Trophoblast cell (in vitro differentiated cells and primary cell): Measurements from ENCODE around the gene USP16.
A peak's percentile ranks its signal among the peaks of the same experiment; 100 is the strongest.
"Not testable (repeated sequence)": the region's sequence is repeated elsewhere in the genome, so short reads cannot be mapped to it uniquely, and the experiment has no call there.

Source experiments
- DNase-seq, 2 donors: peaks; one replicate each; pipeline ENCODE4 v3.0.0-alpha.2; 2016
- H2AFZ ChIP-seq: 2 replicates; pipeline ENCODE4 v1.6.1; 2013; ENCODE audit warnings: low read length, moderate library complexity, mild to moderate bottlenecking; ENCODE audit not compliant: insufficient read depth, poor library complexity
- H2AK5ac ChIP-seq: 2 replicates; pipeline ENCODE4 v1.6.1; 2013; ENCODE audit warnings: mild to moderate bottlenecking, low read length
- H2BK120ac ChIP-seq: 2 replicates; pipeline ENCODE4 v1.6.1; 2013; ENCODE audit warnings: low read length, mild to moderate bottlenecking, moderate library complexity; ENCODE audit not compliant: insufficient read depth, poor library complexity
- H2BK12ac ChIP-seq: 2 replicates; pipeline ENCODE4 v1.6.1; 2013; ENCODE audit warnings: mild to moderate bottlenecking, low read length, moderate library complexity
- H2BK5ac ChIP-seq: 2 replicates; pipeline ENCODE4 v1.6.1; 2013; ENCODE audit warnings: low read length, low read depth, moderate library complexity, mild to moderate bottlenecking; ENCODE audit not compliant: poor library complexity
- H3K14ac ChIP-seq: 2 replicates; pipeline ENCODE4 v1.6.1; 2013; ENCODE audit warnings: mild to moderate bottlenecking, low read length
- H3K18ac ChIP-seq: 2 replicates; pipeline ENCODE4 v1.6.1; 2013; ENCODE audit warnings: mild to moderate bottlenecking, low read length
- H3K23ac ChIP-seq: 2 replicates; pipeline ENCODE4 v1.6.1; 2013; ENCODE audit warnings: low read length
- H3K27ac ChIP-seq: 2 replicates; pipeline ENCODE4 v1.5.1; 2013; ENCODE audit warnings: low read depth, mild to moderate bottlenecking, inconsistent platforms, low read length, moderate library complexity
- H3K27me3 ChIP-seq: 2 replicates; pipeline ENCODE4 v1.6.1; 2013; ENCODE audit warnings: inconsistent platforms, mild to moderate bottlenecking, low read length, moderate library complexity; ENCODE audit not compliant: insufficient read depth
- H3K36me3 ChIP-seq, 2 experiments: 1 replicate in 1 of 2; 2 replicates in 1 of 2; pipeline ENCODE4 v1.6.1; 2013; ENCODE audit warnings: low read length in 2 of 2, mild to moderate bottlenecking in 2 of 2, moderate library complexity in 1 of 2; ENCODE audit not compliant: insufficient read depth in 2 of 2, control insufficient read depth in 1 of 2
- H3K4ac ChIP-seq: 2 replicates; pipeline ENCODE4 v1.6.1; 2013; ENCODE audit warnings: low read depth, mild to moderate bottlenecking, low read length, moderate library complexity
- H3K4me1 ChIP-seq, 2 experiments: 1 replicate in 1 of 2; 2 replicates in 1 of 2; pipeline ENCODE4 v1.6.1; 2013; ENCODE audit warnings: low read length in 2 of 2, mild to moderate bottlenecking in 2 of 2, moderate library complexity in 1 of 2; ENCODE audit not compliant: insufficient read depth in 2 of 2, control insufficient read depth in 1 of 2
- H3K4me2 ChIP-seq: 2 replicates; pipeline ENCODE4 v1.6.1; 2013; ENCODE audit warnings: inconsistent platforms, mild to moderate bottlenecking, low read length, moderate library complexity
- H3K4me3 ChIP-seq: 2 replicates; pipeline ENCODE4 v1.5.1; 2013; ENCODE audit warnings: mild to moderate bottlenecking, low read depth, low read length, inconsistent platforms
- H3K79me1 ChIP-seq: one replicate; pipeline ENCODE4 v1.6.1; 2013; ENCODE audit warnings: low read length
- H3K79me2 ChIP-seq: 2 replicates; pipeline ENCODE4 v1.6.1; 2013; ENCODE audit warnings: low read length, mild to moderate bottlenecking; ENCODE audit not compliant: control insufficient read depth, insufficient read depth, poor library complexity
- H3K9ac ChIP-seq: 2 replicates; pipeline ENCODE4 v1.6.1; 2013; ENCODE audit warnings: mild to moderate bottlenecking, low read length
- H3K9me3 ChIP-seq: 2 replicates; pipeline ENCODE4 v1.6.1; 2013; ENCODE audit warnings: low read depth, mild to moderate bottlenecking, control low read depth, inconsistent platforms, low read length; ENCODE audit not compliant: insufficient read depth
- H4K12ac ChIP-seq: 2 replicates; pipeline ENCODE4 v1.6.1; 2013; ENCODE audit warnings: low read depth, mild to moderate bottlenecking, low read length, moderate library complexity
- H4K8ac ChIP-seq: 2 replicates; pipeline ENCODE4 v1.6.1; 2013; ENCODE audit warnings: low read depth, mild to moderate bottlenecking, low read length, moderate library complexity
- H4K91ac ChIP-seq: one replicate; pipeline ENCODE4 v1.6.1; 2013; ENCODE audit warnings: low read depth, mild to moderate bottlenecking, low read length, moderate library complexity
- WGBS: extraction: QIAGEN DNeasy Blood & Tissue Kit; methylation state at CpG from one replicate; pipeline ENCODE4 v1.1.7; 2013; ENCODE audit warnings: missing lambda C conversion rate; ENCODE audit not compliant: insufficient read length, insufficient coverage; ENCODE audit errors: extremely low coverage; 5-methylcytosine and 5-hydroxymethylcytosine counted together

USP16 gene

GRCh38 chr21:29076731-29077640 lies 52.5 kb downstream of the USP16 start:
- H3K9ac ChIP-seq, H3K79me1 ChIP-seq, H2BK120ac ChIP-seq, H3K36me3 ChIP-seq, H3K4ac ChIP-seq, H3K27me3 ChIP-seq, H3K18ac ChIP-seq, H3K9me3 ChIP-seq, H3K4me1 ChIP-seq, H4K8ac ChIP-seq, H2AFZ ChIP-seq, H3K27ac ChIP-seq, H3K23ac ChIP-seq, H4K91ac ChIP-seq, H3K14ac ChIP-seq, H3K4me3 ChIP-seq, H2AK5ac ChIP-seq, H3K79me2 ChIP-seq, H2BK12ac ChIP-seq, DNase-seq, H2BK5ac ChIP-seq, H3K4me2 ChIP-seq, H4K12ac ChIP-seq: not testable (repeated sequence)
- WGBS = no CpG with 5 or more reads among the region's 50 CpGs

- no peak overlapping the region for H3K14ac ChIP-seq
- no peak overlapping the region for H2BK5ac ChIP-seq
- H3K23ac ChIP-seq = no peak overlapping the region
- no CpG with 5 or more reads among the region's 6 CpGs for WGBS
- H3K27ac ChIP-seq = no peak overlapping the region
- peak in 1 of 2 donors; percentile 17 for DNase-seq
- peaks cover 7% of the 10 kb centered on the region for H3K79me2 ChIP-seq
- no peaks in the 10 kb centered on the region for H3K27me3 ChIP-seq
- no peak overlapping the region for H2BK12ac ChIP-seq
- H2BK120ac ChIP-seq = no peak overlapping the region
- H3K9ac ChIP-seq = no peak overlapping the region
- H3K4ac ChIP-seq = no peak overlapping the region
- H3K4me3 ChIP-seq = no peak overlapping the region
- no peak overlapping the region for H4K12ac ChIP-seq
- H3K36me3 ChIP-seq = no peaks in the 10 kb centered on the region
- no peak overlapping the region for H2AK5ac ChIP-seq
- no peak overlapping the region for H3K18ac ChIP-seq
- H4K8ac ChIP-seq = no peak overlapping the region
- no peak overlapping the region for H3K4me2 ChIP-seq
- H3K79me1 ChIP-seq = peaks cover 8% of the 10 kb centered on the region
- no peak overlapping the region for H2AFZ ChIP-seq
- no peaks in the 10 kb centered on the region for H3K4me1 ChIP-seq
- no peaks in the 10 kb centered on the region for H3K9me3 ChIP-seq
- H4K91ac ChIP-seq = no peak overlapping the region
Measured at GRCh38 chr21:29077651-29078090, 53.2 kb downstream of the USP16 start.

- Histone ChIP-seq H3K4ac (no peak overlapping the region), H2BK12ac (no peak overlapping the region), H4K8ac (no peak overlapping the region), H3K4me1 (no peaks in the 10 kb centered on the region), H3K9ac (no peak overlapping the region), H3K27ac (no peak overlapping the region), H3K23ac (no peak overlapping the region), H3K27me3 (no peaks in the 10 kb centered on the region), H3K79me2 (no peaks in the 10 kb centered on the region), H4K91ac (no peak overlapping the region), H2AK5ac (no peak overlapping the region), H3K79me1 (no peaks in the 10 kb centered on the region), H2BK5ac (no peak overlapping the region), H3K14ac (no peak overlapping the region), H2BK120ac (no peak overlapping the region), H3K4me3 (no peak overlapping the region), H3K18ac (no peak overlapping the region), H3K4me2 (no peak overlapping the region), H3K9me3 (no peaks in the 10 kb centered on the region), H3K36me3 (no peaks in the 10 kb centered on the region), H4K12ac (no peak overlapping the region), H2AFZ (no peak overlapping the region)
- peak in 1 of 2 donors; percentile 14 for DNase-seq
- WGBS = no CpG with 5 or more reads among the region's 8 CpGs
Measured at GRCh38 chr21:29078869-29079767, 54.6 kb downstream of the USP16 start.

- no peak overlapping the region for H2BK5ac ChIP-seq
- H4K8ac ChIP-seq = no peak overlapping the region
- no peaks in the 10 kb centered on the region for H3K4me1 ChIP-seq
- H3K27me3 ChIP-seq = no peaks in the 10 kb centered on the region
- H3K79me2 ChIP-seq = no peaks in the 10 kb centered on the region
- no peak overlapping the region for H4K91ac ChIP-seq
- WGBS = no CpG with 5 or more reads among the region's 6 CpGs
- no peak overlapping the region for H2AFZ ChIP-seq
- no peak overlapping the region for H3K14ac ChIP-seq
- no peak overlapping the region for H3K4ac ChIP-seq
- H3K4me3 ChIP-seq = no peak overlapping the region
- no peak overlapping the region for H3K4me2 ChIP-seq
- no peak overlapping the region for H3K27ac ChIP-seq
- H2BK12ac ChIP-seq = no peak overlapping the region
- no peak overlapping the region for H4K12ac ChIP-seq
- H3K9me3 ChIP-seq = no peaks in the 10 kb centered on the region
- H3K9ac ChIP-seq = no peak overlapping the region
- no peaks in the 10 kb centered on the region for H3K36me3 ChIP-seq
- no peak overlapping the region for H2BK120ac ChIP-seq
- no peaks in the 10 kb centered on the region for H3K79me1 ChIP-seq
- H3K18ac ChIP-seq = no peak overlapping the region
- DNase-seq = no peak
- H2AK5ac ChIP-seq = no peak overlapping the region
- peak overlapping the region; percentile 21 for H3K23ac ChIP-seq
Measured at GRCh38 chr21:29080454-29080941, 56.0 kb downstream of the USP16 start.
